Activated CD8-positive, alpha-beta memory T cell treated with anti-CD3 and anti-CD28 coated beads, Interleukin-2, amount 50 U/mL, for 1 hour (primary cell): ENCODE results near the gene ZNF827.

Experiments used
- DNase-seq: peaks from one replicate; pipeline ENCODE4 v3.0.0-alpha.2; 2020; ENCODE audit errors: extremely low read depth

Gene ZNF827

GRCh38 chr4:145887241-145887991 is 51.2 kb downstream of the ZNF827 start:
- DNase-seq: no peak

- no peak for DNase-seq
Observed at GRCh38 chr4:145886871-145887240, 51.8 kb downstream of the ZNF827 start.

DNA sequence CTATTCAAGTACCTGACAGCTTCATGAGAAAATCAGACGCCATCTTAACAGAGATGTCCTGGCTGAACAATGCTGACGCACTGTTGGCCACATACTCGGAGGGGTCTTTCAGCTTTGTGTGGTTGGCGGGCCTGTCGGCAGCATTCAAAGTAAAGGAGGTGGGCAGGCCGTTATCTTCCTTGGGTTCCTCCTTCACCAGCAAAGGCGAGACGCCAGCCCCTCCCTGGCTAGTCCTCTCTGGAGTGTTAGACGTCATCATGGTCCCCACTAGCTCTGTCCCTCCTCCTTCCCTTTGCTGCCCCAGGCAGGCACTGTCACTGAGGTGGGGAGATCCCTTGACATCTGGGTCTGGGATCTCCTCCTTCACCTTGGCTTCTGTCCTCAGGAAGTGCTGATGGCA is 53.0 kb downstream of the ZNF827 start:
- DNase-seq: no peak

- no peak for DNase-seq
Observed at GRCh38 chr4:145884775-145885174, 53.8 kb downstream of the ZNF827 start.

GRCh38 chr4:145883101-145883694 is 55.4 kb downstream of the ZNF827 start:
- no peak for DNase-seq

- DNase-seq: no peak
Observed at GRCh38 chr4:145882604-145883003, 56.0 kb downstream of the ZNF827 start.

GRCh38 chr4:145881989-145882388 is 56.6 kb downstream of the ZNF827 start:
- no peak for DNase-seq

GRCh38 chr4:145881576-145881975 is 57.0 kb downstream of the ZNF827 start:
- DNase-seq: no peak

- no peak for DNase-seq
Observed at GRCh38 chr4:145880355-145880960, 58.2 kb downstream of the ZNF827 start.

DNA sequence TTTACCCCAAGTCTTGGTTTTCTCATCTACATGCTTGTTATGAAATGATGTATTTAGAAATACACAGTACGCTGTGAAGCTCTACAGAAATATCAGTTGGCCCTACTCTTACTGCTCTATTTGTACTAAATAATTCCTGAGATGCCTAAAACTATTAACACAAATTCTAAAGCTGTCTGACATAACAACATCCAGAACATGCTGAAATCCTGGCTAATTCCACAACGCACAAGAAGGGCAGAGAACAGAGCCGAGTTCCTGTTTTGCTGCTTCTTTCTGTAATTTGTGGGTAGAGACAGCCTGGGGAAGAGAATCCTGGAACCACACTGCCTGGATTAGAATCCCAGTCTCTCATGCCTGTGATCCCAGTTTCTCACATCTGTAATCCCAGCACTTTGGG is 59.0 kb downstream of the ZNF827 start:
- DNase-seq: no peak

GRCh38 chr4:145878501-145879435 is 59.9 kb downstream of the ZNF827 start:
- no peak for DNase-seq

DNA sequence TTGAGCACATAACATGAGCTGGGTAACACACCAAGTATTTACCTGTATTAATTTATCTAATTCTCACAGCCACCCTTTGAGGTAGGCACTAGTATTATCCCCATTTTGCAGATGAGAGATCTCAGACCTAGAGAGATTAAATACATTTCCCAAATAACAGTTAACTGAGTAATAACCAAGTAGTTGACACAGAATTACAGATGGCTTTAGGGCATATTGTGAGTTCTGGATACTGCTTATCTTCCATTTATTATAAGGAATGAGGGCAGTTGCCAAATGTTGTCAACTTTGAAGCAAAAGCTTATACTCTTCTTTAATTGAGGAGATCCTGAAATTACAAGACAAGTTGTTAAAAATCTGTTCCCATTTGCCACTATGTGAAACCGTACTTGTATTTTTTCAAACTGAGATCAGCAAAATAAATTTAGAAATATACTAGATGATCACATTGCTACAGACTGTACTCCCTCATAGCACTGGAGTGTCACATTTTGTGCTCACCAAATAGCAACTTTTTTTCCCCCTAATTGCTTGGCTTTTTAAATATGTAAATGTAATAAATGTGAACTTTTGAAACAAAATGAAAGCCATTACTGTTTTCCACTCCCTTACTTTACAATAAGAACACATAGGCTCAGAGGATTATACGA is 62.0 kb downstream of the ZNF827 start:
- DNase-seq: no peak

DNA sequence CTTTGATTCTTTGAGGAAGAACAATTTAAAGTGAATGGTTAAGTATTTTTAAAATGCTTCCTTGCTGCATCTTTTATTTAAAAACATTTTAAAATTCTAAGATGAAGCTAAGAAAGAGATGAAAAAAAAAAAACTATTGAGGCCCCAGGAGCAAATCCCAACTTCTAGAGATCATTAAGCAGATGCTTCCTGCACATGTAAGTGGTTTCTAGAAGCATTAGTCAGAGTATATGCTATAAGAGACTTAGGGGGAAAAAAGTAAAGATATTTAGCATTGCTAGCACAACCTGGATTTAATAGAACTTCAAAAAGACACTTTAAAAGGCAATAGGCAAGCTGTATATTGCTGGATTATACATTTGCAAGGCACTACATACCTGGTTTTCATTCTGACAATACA is 64.7 kb downstream of the ZNF827 start:
- DNase-seq: no peak

DNA sequence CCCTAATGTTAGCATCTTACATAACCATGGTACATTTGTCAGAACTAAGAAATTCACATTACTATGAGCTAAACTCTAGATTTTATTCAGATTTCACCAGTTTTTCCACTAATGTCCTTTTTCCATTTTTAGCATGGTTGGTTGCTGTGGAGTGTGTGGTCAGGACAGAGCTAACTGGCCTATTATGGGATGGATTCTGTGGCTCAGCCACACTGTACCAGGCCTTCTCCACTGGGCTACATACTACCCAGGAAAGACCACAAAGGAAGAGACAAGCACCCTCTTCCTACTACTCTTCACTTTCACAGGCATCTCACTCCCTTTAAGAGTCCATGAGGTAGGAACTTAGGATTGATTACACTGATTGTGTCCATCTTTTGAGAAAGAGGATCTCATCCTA is 67.4 kb downstream of the ZNF827 start:
- no peak for DNase-seq

- DNase-seq: no peak
Observed at GRCh38 chr4:145870155-145871020, 68.2 kb downstream of the ZNF827 start.

DNA sequence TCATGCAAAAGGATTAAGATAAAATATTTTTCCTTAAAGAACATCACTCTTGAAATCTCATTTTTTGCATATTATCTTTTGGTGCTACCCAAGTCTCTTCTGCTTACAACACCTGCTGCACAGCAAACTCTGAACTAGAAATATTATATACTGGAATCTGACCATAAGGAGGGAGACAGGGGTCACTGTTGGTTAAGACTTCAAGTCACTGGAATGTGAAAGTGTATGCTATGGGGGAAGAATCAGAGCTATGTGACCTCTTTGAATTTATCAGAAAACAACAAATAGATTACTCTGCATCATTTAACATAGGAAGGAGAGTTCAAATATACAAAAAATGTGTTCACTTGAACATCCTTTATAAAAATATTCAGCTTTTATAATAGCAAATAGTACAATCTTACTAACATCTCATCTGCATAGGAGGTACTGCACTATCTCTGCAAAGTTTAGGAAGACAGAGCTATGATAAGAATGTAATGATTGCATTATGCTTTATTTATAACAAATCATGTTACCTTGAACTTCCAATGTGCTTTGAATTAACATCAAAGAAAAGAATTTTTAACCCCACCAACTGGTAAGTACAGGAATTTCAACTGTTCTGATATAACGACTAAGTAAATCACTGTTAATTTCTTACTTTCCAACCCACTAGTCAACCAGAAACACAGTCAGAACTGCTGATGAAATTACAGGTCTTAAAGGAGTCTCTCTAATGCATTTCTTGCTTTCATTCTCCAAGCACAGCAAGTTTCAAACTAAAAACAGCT is 69.8 kb downstream of the ZNF827 start:
- no peak for DNase-seq

GRCh38 chr4:145867406-145867805 is 71.2 kb downstream of the ZNF827 start:
- DNase-seq: no peak

GRCh38 chr4:145866991-145867390 is 71.6 kb downstream of the ZNF827 start:
- DNase-seq: no peak

GRCh38 chr4:145865274-145865941 is 73.2 kb downstream of the ZNF827 start:
- DNase-seq: no peak
